ENCODE results near the gene TAB2. TPM values are rescaled to one million over a fixed set of nuclear protein-coding genes. Genes with fewer than 3 reads are reported as not detected.

The TAB2 gene
- total and polyA plus RNA-seq, 2 of the 8 experiments (the other 6 are each of a cell fraction or from before 2014, with no cell fraction given): 40.4 to 63.0 TPM

- no peak for TF ChIP-seq CBX5 (IDR thresholded peaks at IDR 0.05; ENCODE audit: low read depth, low read length)
- no peak for TF ChIP-seq SIRT6 (IDR thresholded peaks at IDR 0.05; ENCODE audit: low read length)
These were observed 3.7 kb upstream of the TAB2 start (continued) for GRCh38 chr6:149313861-149314260.
